Fibroblast of mammary gland (primary cell): ENCODE measurements around the gene SYNJ2.

Source experiments
- DNase-seq: peaks from one replicate; pipeline ENCODE4 v3.0.0-alpha.2; 2010; ENCODE audit warnings: low read depth
- H3K4me3 ChIP-seq: 2 replicates; pipeline ENCODE4 v1.5.1; 2011; ENCODE audit warnings: low read depth, mild to moderate bottlenecking, low read length, moderate library complexity; ENCODE audit not compliant: control insufficient read depth
- CTCF ChIP-seq: conservative IDR thresholded peaks from 2 replicates; pipeline ENCODE4 v1.5.1; 2011; ENCODE audit warnings: low read depth, low read length, inconsistent platforms; ENCODE audit not compliant: control insufficient read depth, insufficient read depth

SYNJ2 gene

GRCh38 chr6:157983406-157984119, 1.9 kb downstream of the SYNJ2 start:
- peak overlapping the region; percentile 64 for H3K4me3 ChIP-seq
- TF ChIP-seq CTCF = no peak
- peak; percentile 35 for DNase-seq

GRCh38 chr6:157984128-157984527, 2.5 kb downstream of the SYNJ2 start:
- H3K4me3 ChIP-seq = no peak overlapping the region
- DNase-seq = no peak
- no peak for TF ChIP-seq CTCF

GRCh38 chr6:157984686-157985225, 3.1 kb downstream of the SYNJ2 start:
- no peak for TF ChIP-seq CTCF
- H3K4me3 ChIP-seq = no peak overlapping the region
- no peak for DNase-seq

- TF ChIP-seq CTCF = no peak
- H3K4me3 ChIP-seq = no peak overlapping the region
- DNase-seq = no peak
Observed at GRCh38 chr6:157985378-157986155, 3.9 kb downstream of the SYNJ2 start.

- TF ChIP-seq CTCF = no peak
- DNase-seq = no peak
- no peak overlapping the region for H3K4me3 ChIP-seq
Observed at GRCh38 chr6:157987788-157988699, 6.4 kb downstream of the SYNJ2 start.

- H3K4me3 ChIP-seq = no peak overlapping the region
- TF ChIP-seq CTCF = no peak
- no peak for DNase-seq
Observed at GRCh38 chr6:157988700-157989063, 7.0 kb downstream of the SYNJ2 start.
